ENCODE measurements around the gene SYT11. TPM values are rescaled to one million over a fixed set of nuclear protein-coding genes. Genes with fewer than 3 reads are reported as not detected.

Gene SYT11
- polyA plus RNA-seq, 1 donor: 21.7 TPM

Other genes with a start within 250 kb of the SYT11 start
- gene MSTO1, start 249.3 kb upstream of the SYT11 start, polyA plus RNA-seq (ENCODE audit: insufficient read length): 70.0 TPM
- 82.9 TPM for gene YY1AP1, start 170.8 kb upstream of the SYT11 start, polyA plus RNA-seq (ENCODE audit: insufficient read length)
- gene DAP3, start 170.5 kb upstream of the SYT11 start, polyA plus RNA-seq (ENCODE audit: insufficient read length): 153 TPM
- 78.4 TPM for gene GON4L, start 2.4 kb upstream of the SYT11 start, polyA plus RNA-seq (ENCODE audit: insufficient read length)
- 59.5 TPM for gene RIT1, start 51.8 kb downstream of the SYT11 start, polyA plus RNA-seq (ENCODE audit: insufficient read length)
- 82.4 TPM for gene KHDC4, start 74.8 kb downstream of the SYT11 start, polyA plus RNA-seq (ENCODE audit: insufficient read length)
- 0.15 TPM for gene RXFP4, start 82.1 kb downstream of the SYT11 start, polyA plus RNA-seq (ENCODE audit: insufficient read length)
- gene ARHGEF2, start 119.0 kb downstream of the SYT11 start, polyA plus RNA-seq (ENCODE audit: insufficient read length): 86.7 TPM
- 362 TPM for gene SSR2, start 161.4 kb downstream of the SYT11 start, polyA plus RNA-seq (ENCODE audit: insufficient read length)
- gene UBQLN4, start 194.2 kb downstream of the SYT11 start, polyA plus RNA-seq (ENCODE audit: insufficient read length): 56.8 TPM
- gene LAMTOR2, start 195.2 kb downstream of the SYT11 start, polyA plus RNA-seq (ENCODE audit: insufficient read length): 45.9 TPM
- 46.9 TPM for gene RAB25, start 201.6 kb downstream of the SYT11 start, polyA plus RNA-seq (ENCODE audit: insufficient read length)
- 46.7 TPM for gene MEX3A, start 222.9 kb downstream of the SYT11 start, polyA plus RNA-seq (ENCODE audit: insufficient read length)

Measured in left kidney (tissue), 1 donor.